Cardiac muscle cell (in vitro differentiated cells and primary cell): ENCODE results near the gene FKBP9. TPM values are rescaled to one million over a fixed set of nuclear protein-coding genes. Genes with fewer than 3 reads are reported as not detected.

ENCODE experiments used
- DNase-seq, 2 donors: peaks; one replicate each; pipeline versions ENCODE4 v3.0.0 to v3.0.0-alpha.2; 2010 to 2017; ENCODE audit warnings: low read depth in 1 of 2, low spot score in 1 of 2
- H3K27ac ChIP-seq: fragments of 200-600 bp; sonication (generic); 2 replicates; pipeline ENCODE4 v1.5.1; 2016
- H3K27me3 ChIP-seq: fragments of 200-600 bp; sonication (generic); 2 replicates; pipeline ENCODE4 v1.6.0; 2016; ENCODE audit warnings: control low read depth
- H3K36me3 ChIP-seq: fragments of 200-600 bp; sonication (generic); 2 replicates; pipeline ENCODE4 v1.5.1; 2016; ENCODE audit warnings: control low read depth
- H3K4me1 ChIP-seq: fragments of 200-600 bp; sonication (generic); 2 replicates; pipeline ENCODE4 v1.8.1; 2017; ENCODE audit warnings: low read depth, mild to moderate bottlenecking, mixed run types
- H3K4me3 ChIP-seq: fragments of 200-600 bp; sonication (generic); 2 replicates; pipeline ENCODE4 v1.5.1; 2016; ENCODE audit warnings: mild to moderate bottlenecking
- H3K9me3 ChIP-seq: fragments of 200-600 bp; sonication (generic); 2 replicates; pipeline ENCODE4 v1.5.1; 2017; ENCODE audit warnings: low read depth, mild to moderate bottlenecking, control low read depth
- CTCF ChIP-seq: IDR thresholded peaks from 2 replicates; pipeline ENCODE4 v1.5.1; 2012; ENCODE audit warnings: low read depth, mild to moderate bottlenecking, low read length
- polyA plus RNA-seq: library from polyadenylated mRNA; unstranded; fragments of >200 nt; fragmentation: Nextera tagmentation; extraction: Ambion mirVana; gene quantifications from 2 replicates; pipeline ENCODE4 v1.2.1, GENCODE V29; 2016
- total RNA-seq: library from RNA; depleted of rRNA; stranded (reverse); fragments of >200 nt; gene quantifications from 2 replicates; pipeline ENCODE4 v1.2.3, GENCODE V29; 2016

FKBP9 gene
- total and polyA plus RNA-seq, 2 experiments from 2014 or later: 58.0 to 123 TPM

- DNase-seq: peak in 1 of 2 donors; percentile 89
- no peak overlapping the region for H3K4me3 ChIP-seq
- H3K27me3 ChIP-seq: no peaks in the 10 kb centered on the region
Measured at GRCh38 chr7:32921896-32922295, 35.3 kb upstream of the FKBP9 start.

GRCh38 chr7:32928785-32929298 is 28.4 kb upstream of the FKBP9 start:
- no peaks in the 10 kb centered on the region for H3K9me3 ChIP-seq
- H3K36me3 ChIP-seq: no peaks in the 10 kb centered on the region
- no peaks in the 10 kb centered on the region for H3K4me1 ChIP-seq
- H3K27ac ChIP-seq: no peak overlapping the region
- no peak overlapping the region for H3K4me3 ChIP-seq
- DNase-seq: no peak
- no peaks in the 10 kb centered on the region for H3K27me3 ChIP-seq
- no peak for TF ChIP-seq CTCF

More at GRCh38 chr7:32921896-32922295, 35.3 kb upstream of the FKBP9 start:
- H3K36me3 ChIP-seq: peaks cover 6% of the 10 kb centered on the region
- TF ChIP-seq CTCF: no peak
- no peaks in the 10 kb centered on the region for H3K4me1 ChIP-seq
- no peaks in the 10 kb centered on the region for H3K9me3 ChIP-seq
- H3K27ac ChIP-seq: no peak overlapping the region

- no peak overlapping the region for H3K27ac ChIP-seq
- no peaks in the 10 kb centered on the region for H3K27me3 ChIP-seq
- no peak for TF ChIP-seq CTCF
Measured at GRCh38 chr7:32929430-32930143, 27.7 kb upstream of the FKBP9 start.

GRCh38 chr7:32930378-32930777 is 26.9 kb upstream of the FKBP9 start:
- Histone ChIP-seq H3K4me3 (no peak overlapping the region), H3K27ac (no peak overlapping the region), H3K27me3 (no peaks in the 10 kb centered on the region), H3K9me3 (no peaks in the 10 kb centered on the region), H3K4me1 (no peaks in the 10 kb centered on the region), H3K36me3 (no peaks in the 10 kb centered on the region)
- no peak for DNase-seq
- TF ChIP-seq CTCF: no peak

More at GRCh38 chr7:32929430-32930143, 27.7 kb upstream of the FKBP9 start:
- Histone ChIP-seq H3K4me3 (no peak overlapping the region), H3K36me3 (no peaks in the 10 kb centered on the region), H3K9me3 (no peaks in the 10 kb centered on the region), H3K4me1 (no peaks in the 10 kb centered on the region)
- DNase-seq: no peak

GRCh38 chr7:32935558-32935957 is 21.7 kb upstream of the FKBP9 start:
- H3K27me3 ChIP-seq: no peaks in the 10 kb centered on the region
- H3K4me3 ChIP-seq: no peak overlapping the region
- H3K9me3 ChIP-seq: no peaks in the 10 kb centered on the region
- H3K4me1 ChIP-seq: peaks cover 12% of the 10 kb centered on the region
- H3K27ac ChIP-seq: no peak overlapping the region
- DNase-seq: no peak
- H3K36me3 ChIP-seq: no peaks in the 10 kb centered on the region
- TF ChIP-seq CTCF: no peak
